NCI-H2029 treated with DMSO at 0.1 percent for 48 hours (cell line): ENCODE data around the gene EYA3.

Experiments
- DNase-seq: peaks from one replicate; lab custom pipeline; 2025; lab: John Stamatoyannopoulos, UW

The EYA3 gene

GRCh38 chr1:28088168-28088961 lies at the start of gene EYA3:
EYA3 (minus strand) TSS chr1:28088610; CDS start chr1:28058026, 30,584 bp downstream.
- peak; percentile 92 for DNase-seq

- DNase-seq, result no peak
These were observed 48.7 kb upstream of the EYA3 start for GRCh38 chr1:28136922-28137613.

- DNase-seq, result no peak
These were observed 47.9 kb upstream of the EYA3 start for GRCh38 chr1:28136169-28136921.

GRCh38 chr1:28135371-28136168 lies 47.2 kb upstream of the EYA3 start:
- DNase-seq, result no peak

GRCh38 chr1:28134651-28135207 lies 46.3 kb upstream of the EYA3 start:
- no peak for DNase-seq

GRCh38 chr1:28132171-28133167 lies 44.1 kb upstream of the EYA3 start:
- DNase-seq, result no peak

- no peak for DNase-seq
These were observed 42.5 kb upstream of the EYA3 start for GRCh38 chr1:28130901-28131300.

- DNase-seq, result no peak
These were observed 40.7 kb upstream of the EYA3 start for GRCh38 chr1:28129150-28129549.

GRCh38 chr1:28127617-28128257 lies 39.3 kb upstream of the EYA3 start:
- no peak for DNase-seq

- DNase-seq, result no peak
These were observed 38.5 kb upstream of the EYA3 start for GRCh38 chr1:28126783-28127490.

GRCh38 chr1:28126212-28126611 lies 37.8 kb upstream of the EYA3 start:
- DNase-seq, result no peak

- DNase-seq, result no peak
These were observed 35.1 kb upstream of the EYA3 start for GRCh38 chr1:28123461-28123961.

GRCh38 chr1:28122183-28122582 lies 33.8 kb upstream of the EYA3 start:
- DNase-seq, result no peak

- DNase-seq, result no peak
These were observed 31.1 kb upstream of the EYA3 start for GRCh38 chr1:28119556-28119955.

GRCh38 chr1:28118640-28119307 lies 30.4 kb upstream of the EYA3 start:
- DNase-seq, result no peak

- DNase-seq, result no peak
These were observed 26.9 kb upstream of the EYA3 start for GRCh38 chr1:28115267-28115666.

- no peak for DNase-seq
These were observed 26.4 kb upstream of the EYA3 start for GRCh38 chr1:28114844-28115243.

GRCh38 chr1:28113242-28113572 lies 24.8 kb upstream of the EYA3 start:
- DNase-seq, result no peak
